HG03135 (cell line): ENCODE measurements around the gene CEP70.
"Not testable (repeated sequence)": the region's sequence is repeated elsewhere in the genome, so short reads cannot be mapped to it uniquely, and the experiment has no call there.

Experiments
- ATAC-seq: cut with Tn5 transposase; IDR thresholded peaks from one replicate; pipeline ENCODE4 v1.9.1; 2021; ENCODE audit warnings: mild to moderate bottlenecking, moderate library complexity; ENCODE audit not compliant: unreplicated experiment

CEP70 gene

GRCh38 chr3:138593488-138594149 is 441 bp downstream of the CEP70 start:
- no peak for ATAC-seq

GRCh38 chr3:138591392-138591791 is 2.7 kb downstream of the CEP70 start:
- ATAC-seq, result no peak

GRCh38 chr3:138588445-138588844 is 5.6 kb downstream of the CEP70 start:
- ATAC-seq, result no peak

DNA sequence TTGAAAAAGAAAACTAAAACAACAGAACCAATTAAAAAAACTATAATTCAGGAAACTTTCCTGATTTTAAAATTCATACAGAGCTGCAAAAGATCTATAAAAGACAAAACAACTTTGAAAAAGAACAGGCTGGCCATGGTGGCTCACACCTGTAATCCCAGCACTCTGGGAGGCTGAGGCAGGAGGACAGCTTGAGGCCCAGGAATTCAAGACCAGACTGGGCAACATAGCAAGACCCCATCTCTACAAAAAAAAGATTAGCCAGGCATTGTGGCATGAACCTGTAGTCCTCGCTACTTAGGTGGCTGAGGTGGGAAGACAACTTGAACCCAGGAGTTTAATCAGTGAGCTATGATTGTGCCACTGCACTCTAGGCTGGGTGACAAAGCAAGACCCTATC is 6.7 kb downstream of the CEP70 start:
- ATAC-seq, result no peak

DNA sequence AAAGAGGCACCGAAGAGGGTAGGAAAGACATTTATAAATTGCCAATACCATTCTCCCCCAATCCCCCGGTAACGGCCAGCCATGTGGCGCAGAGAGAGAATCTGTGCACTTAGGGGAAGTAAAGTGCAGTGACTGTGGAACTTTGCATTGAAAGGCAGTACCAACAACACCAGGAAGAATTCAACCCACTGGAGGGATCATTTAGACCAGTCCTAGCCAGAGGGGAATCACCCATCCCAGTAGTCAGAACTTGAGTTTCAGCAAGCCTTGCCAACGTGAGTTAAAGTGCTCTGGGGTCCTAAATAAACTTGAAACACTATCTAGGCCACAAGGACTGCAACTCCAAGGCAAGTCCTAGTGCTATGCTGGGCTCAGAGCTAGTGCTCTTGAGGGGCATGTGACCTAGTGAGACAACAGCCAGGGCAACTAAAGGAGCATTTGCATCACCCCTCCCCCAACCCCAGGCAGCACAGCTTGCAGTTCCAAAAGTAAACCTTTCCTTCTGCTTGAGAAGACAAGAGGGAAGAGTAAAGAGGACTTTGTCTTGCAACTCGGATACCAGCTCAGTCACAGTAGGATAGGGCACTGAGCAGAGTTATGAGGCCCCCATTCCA is 15.0 kb downstream of the CEP70 start:
- no peak for ATAC-seq

GRCh38 chr3:138578141-138578540 is 15.9 kb downstream of the CEP70 start:
- peak; percentile 96 for ATAC-seq

- no peak for ATAC-seq
Observed at GRCh38 chr3:138573138-138573537, 20.9 kb downstream of the CEP70 start.

- ATAC-seq, result not testable (repeated sequence)
Observed at GRCh38 chr3:138569624-138570023, 24.4 kb downstream of the CEP70 start.

DNA sequence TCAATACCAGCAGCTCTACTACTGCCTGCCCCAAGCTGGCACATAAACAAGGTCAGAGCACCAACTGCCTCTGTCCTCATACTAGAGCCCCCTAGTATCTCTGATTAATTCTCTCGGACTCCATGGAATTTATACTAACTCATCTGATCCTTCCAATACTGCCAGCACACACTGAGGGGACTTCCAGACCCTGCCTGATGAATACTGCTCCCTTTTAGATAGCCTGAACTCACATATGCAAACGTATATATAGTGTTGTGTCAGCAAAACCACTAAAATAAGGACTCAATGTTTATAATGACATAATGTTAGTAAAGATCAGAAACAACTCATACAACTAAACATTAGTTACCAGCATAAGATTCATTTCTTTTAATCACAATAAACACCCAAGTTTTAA is 25.0 kb downstream of the CEP70 start:
- ATAC-seq, result no peak

GRCh38 chr3:138567403-138567802 is 26.7 kb downstream of the CEP70 start:
- no peak for ATAC-seq

- not testable (repeated sequence) for ATAC-seq
Observed at GRCh38 chr3:138566293-138566692, 27.8 kb downstream of the CEP70 start.

DNA sequence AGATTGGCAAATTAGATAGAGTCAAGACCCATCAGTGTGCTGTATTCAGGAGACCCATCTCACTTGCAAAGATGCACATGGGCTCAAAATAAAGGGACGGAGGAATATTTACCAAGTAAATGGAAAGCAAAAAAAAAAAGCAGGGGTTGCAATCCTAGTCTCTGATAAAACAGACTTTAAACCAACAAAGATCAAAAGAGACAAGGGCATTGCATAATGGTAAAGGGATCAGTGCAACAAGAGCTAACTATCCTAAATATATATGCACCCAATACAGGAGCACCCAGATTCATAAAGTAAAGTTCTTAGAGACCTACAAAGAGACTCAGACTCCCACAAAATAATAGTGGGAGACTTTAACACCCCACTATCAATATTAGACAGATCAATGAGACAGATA is 31.2 kb downstream of the CEP70 start:
- not testable (repeated sequence) for ATAC-seq

DNA sequence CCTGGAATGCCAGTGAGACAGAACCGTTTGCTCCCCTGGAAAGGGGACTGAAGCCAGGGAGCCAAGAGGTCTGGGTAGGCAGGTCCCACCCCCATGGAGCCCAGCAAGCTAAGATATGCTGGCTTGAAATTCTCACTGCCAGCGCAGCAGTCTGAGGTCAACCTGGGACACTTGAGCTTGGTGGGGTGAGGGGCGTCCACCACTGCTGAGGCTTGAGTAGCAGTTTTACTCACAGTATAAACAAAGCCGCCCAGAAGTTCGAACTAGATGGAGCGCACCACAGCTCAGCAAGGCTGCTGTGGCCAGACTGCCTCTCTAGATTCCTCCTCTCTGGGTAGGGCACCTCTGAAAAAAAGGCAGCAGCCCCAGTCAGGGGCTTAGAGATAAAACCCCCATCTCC is 33.6 kb downstream of the CEP70 start:
- ATAC-seq, result no peak

- no peak for ATAC-seq
Observed at GRCh38 chr3:138559134-138559533, 34.9 kb downstream of the CEP70 start.

DNA sequence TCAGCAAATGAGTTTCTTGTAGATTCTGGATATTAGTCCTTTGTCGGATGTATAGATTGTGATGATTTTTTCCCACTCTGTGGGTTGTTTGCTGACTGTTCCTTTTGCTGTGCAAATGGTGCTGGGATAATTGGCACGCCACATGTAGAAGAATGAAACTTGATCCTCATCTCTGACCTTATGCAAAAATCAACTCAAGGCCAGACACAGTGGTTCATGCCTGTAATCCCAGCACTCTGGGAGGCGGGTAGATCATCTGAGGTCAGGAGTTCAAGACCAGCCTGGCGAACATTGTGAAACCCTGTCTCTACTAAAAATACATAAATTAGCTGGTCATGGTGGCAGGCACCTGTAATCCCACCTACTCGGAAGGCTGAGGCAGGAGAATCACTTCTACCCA is 39.3 kb downstream of the CEP70 start:
- ATAC-seq, result not testable (repeated sequence)

DNA sequence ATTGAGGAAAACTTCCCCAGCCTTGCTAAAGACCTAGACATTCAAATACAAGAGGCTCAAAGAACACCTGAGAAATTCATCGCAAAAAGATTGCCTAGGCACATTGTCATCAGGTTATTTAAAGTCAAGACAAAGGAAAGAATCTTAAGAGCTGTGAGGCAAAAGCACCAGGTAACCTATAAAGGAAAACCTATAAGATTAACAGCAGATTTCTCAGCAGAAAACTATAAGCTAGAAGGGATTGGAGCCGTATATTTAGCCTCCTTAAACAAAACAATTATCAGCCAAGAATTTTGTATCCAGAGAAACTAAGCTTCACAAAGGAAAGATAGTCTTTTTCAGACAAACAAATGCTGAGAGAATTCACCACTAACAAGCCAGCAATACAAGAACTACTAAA is 43.1 kb downstream of the CEP70 start:
- not testable (repeated sequence) for ATAC-seq

GRCh38 chr3:138549179-138549977 is 44.7 kb downstream of the CEP70 start:
- no peak for ATAC-seq

DNA sequence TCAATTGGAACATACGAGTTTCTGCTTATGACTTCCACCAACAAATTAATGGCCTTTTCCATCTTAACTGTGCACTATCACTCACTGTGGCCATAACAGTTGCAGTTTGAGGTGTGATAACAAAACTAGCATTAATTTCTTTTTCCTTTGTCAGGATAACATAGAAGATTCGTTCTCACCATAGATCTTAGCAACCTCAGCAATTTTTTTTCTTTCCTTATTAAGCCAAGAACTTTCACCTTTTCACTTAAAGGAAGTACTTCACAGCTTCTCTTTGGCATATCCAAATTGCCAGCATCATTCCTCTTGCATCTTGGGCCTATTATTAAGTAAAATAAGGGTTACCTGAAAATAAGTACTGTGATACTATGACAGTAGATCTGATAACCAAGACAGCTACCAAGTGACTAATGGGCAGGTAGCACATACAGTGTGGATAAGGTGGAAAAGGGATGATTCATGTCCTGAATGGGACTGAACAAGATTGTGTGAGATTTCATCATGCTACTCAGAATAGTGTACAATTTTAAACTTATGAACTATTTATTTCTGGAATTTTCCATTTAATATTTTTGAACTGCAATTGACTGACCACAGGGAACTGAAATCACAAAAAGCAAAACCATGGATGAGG is 46.6 kb downstream of the CEP70 start:
- ATAC-seq, result no peak

DNA sequence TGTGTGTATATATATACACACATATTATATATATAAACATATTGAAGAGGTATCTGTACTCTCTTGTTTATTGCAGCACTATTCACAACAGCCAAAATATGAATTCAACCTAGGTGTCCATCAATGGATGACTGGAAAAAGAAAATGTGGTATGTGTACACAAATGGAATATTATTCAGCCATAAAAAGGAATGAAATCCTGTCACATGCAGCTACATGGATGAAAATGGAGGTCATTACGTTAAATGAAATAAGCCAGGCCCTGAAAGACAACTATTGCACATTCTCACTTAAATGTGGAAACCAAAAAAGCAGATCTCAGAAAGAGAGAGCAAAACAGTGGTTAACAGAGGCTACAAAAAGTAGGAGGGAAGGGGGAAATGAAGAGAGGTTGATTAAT is 49.5 kb downstream of the CEP70 start:
- ATAC-seq, result no peak

GRCh38 chr3:138542977-138543376 is 51.1 kb downstream of the CEP70 start:
- no peak for ATAC-seq

DNA sequence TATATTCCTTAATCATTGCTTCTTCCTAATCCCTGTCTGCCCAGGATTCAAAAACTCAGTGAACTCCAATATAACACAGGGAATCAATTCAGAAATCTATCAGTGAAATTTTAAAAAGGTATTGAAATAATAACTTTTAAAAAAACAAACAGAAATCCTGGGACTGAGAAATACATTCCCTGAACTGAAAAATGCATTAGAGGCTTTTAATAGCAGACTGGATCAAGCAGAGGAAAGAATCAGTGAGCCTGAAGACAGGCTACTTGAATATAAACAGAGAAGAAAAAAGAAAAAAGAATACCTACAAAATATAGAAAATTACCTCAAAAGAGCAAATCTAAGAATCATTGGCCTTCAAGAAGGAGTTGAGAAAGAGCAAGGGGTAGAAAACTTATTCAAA is 54.7 kb downstream of the CEP70 start:
- no peak for ATAC-seq

DNA sequence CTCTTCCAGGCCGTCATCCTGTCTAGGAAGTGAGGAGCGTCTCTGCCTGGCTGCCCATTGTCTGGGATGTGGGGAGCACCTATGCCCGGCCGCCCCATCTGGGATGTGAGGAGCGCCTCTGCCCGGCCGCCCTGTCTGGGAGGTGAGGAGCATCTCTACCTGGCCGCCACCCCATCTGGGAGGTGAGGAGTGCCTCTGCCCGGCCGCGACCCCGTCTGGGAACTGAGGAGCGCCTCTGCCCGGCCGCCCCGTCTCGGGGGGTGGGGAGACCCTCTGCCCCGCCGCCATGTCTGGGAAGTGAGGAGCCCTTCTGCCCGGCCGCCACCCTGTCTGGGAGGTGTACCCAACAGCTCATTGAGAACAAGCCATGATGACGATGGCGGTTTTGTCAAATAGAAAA is 72.6 kb downstream of the CEP70 start:
- ATAC-seq, result not testable (repeated sequence)
